HG03558 (cell line): ENCODE data around the gene PPP1CA.

Experiments used
- ATAC-seq: cut with Tn5 transposase; IDR thresholded peaks from one replicate; pipeline ENCODE4 v1.9.1; 2021; ENCODE audit warnings: moderate number of reproducible peaks; ENCODE audit not compliant: unreplicated experiment; ENCODE audit errors: extremely low read depth

PPP1CA gene

GRCh38 chr11:67401495-67402191, at the start of gene PPP1CA:
Gene PPP1CA (minus strand): TSS chr11:67401858. CDS start chr11:67401782, 76 bp downstream.
- ATAC-seq, result no peak

GRCh38 chr11:67450796-67451657, 49.4 kb upstream of the PPP1CA start:
- ATAC-seq, result no peak

GRCh38 chr11:67449116-67449844, 47.6 kb upstream of the PPP1CA start:
- ATAC-seq, result no peak

- ATAC-seq, result no peak
Measured at GRCh38 chr11:67448220-67448609, 46.6 kb upstream of the PPP1CA start.

GRCh38 chr11:67445515-67445914, 43.9 kb upstream of the PPP1CA start:
- ATAC-seq, result no peak

GRCh38 chr11:67442504-67443404, 41.1 kb upstream of the PPP1CA start:
- no peak for ATAC-seq

GRCh38 chr11:67441731-67442351, 40.2 kb upstream of the PPP1CA start:
- no peak for ATAC-seq

- no peak for ATAC-seq
Measured at GRCh38 chr11:67441098-67441563, 39.5 kb upstream of the PPP1CA start.

- no peak for ATAC-seq
Measured at GRCh38 chr11:67440229-67441097, 38.8 kb upstream of the PPP1CA start.

GRCh38 chr11:67439321-67440228, 37.9 kb upstream of the PPP1CA start:
- no peak for ATAC-seq

GRCh38 chr11:67438158-67438902, 36.7 kb upstream of the PPP1CA start:
- ATAC-seq, result no peak

- ATAC-seq, result no peak
Measured at GRCh38 chr11:67437809-67438157, 36.1 kb upstream of the PPP1CA start.

- ATAC-seq, result no peak
Measured at GRCh38 chr11:67437082-67437808, 35.6 kb upstream of the PPP1CA start, which contains the start of gene PTPRCAP. Gene PTPRCAP (minus strand): TSS chr11:67437682. CDS start chr11:67437619, 63 bp downstream.

- no peak for ATAC-seq
Measured at GRCh38 chr11:67436459-67437081, 34.9 kb upstream of the PPP1CA start.

- no peak for ATAC-seq
Measured at GRCh38 chr11:67435727-67436458, 34.2 kb upstream of the PPP1CA start.
